ENCODE data around the gene ARHGAP6. TPM values are rescaled to one million over a fixed set of nuclear protein-coding genes. Genes with fewer than 3 reads are reported as not detected.

Gene ARHGAP6
- total RNA-seq, 1 experiment from 2014 or later: 0.10 TPM

DNA sequence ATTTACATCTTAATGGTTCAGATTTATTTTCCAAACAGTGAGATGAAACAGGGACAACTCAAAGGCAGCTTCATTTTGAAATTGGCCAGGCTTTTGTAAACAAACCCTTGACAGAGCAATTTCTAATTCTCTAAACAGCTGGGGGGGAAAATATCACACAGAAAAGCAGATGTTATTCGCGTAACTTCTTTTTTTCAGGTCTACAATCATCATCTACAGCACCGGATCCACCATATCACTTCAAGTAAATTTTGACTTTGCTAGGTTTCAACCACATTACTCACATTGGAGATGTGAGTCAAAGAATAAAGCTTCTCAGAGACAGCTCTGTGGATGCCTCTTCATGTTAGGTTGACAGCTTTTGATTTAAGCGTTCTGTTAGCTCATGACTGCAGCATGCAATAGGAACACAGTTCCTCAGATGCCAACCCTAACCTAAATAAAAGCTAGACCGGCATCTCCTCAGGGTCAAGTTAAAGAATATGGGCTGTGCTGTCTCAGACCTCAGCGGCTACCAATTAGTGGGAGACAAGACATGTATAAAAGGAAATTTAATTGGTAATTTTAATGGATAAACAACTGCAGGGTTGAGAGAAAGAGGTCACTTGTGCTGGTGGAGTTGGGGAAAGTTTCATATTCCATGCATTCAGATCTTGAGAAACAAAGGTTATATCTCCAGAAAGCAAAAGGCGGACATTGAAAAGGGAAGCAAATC, 345.8 kb downstream of the ARHGAP6 start:
- no peaks in the 10 kb centered on the region for H4K20me1 ChIP-seq (ENCODE audit: insufficient read depth)
- TF ChIP-seq POLR2AphosphoS5 (IDR thresholded peaks at IDR 0.05; ENCODE audit: low read depth, low read length): no peak
- TF ChIP-seq YY1 (IDR thresholded peaks at IDR 0.05; ENCODE audit: extremely low read depth, insufficient replicate concordance, low read depth, low read length): no peak
- no peak for TF ChIP-seq EGR1 (IDR thresholded peaks at IDR 0.05; ENCODE audit: low read depth)
- TF ChIP-seq JUND (IDR thresholded peaks at IDR 0.05): no peak
- TF ChIP-seq, protein P1, sequence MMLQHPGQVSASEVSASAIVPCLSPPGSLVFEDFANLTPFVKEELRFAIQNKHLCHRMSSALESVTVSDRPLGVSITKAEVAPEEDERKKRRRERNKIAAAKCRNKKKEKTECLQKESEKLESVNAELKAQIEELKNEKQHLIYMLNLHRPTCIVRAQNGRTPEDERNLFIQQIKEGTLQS (IDR thresholded peaks at IDR 0.05): no peak
- no peak for TF ChIP-seq SIN3A (IDR thresholded peaks at IDR 0.05; ENCODE audit: low read depth)
- TF ChIP-seq POLR2A (IDR thresholded peaks at IDR 0.05; ENCODE audit: borderline replicate concordance, extremely low read depth, insufficient read depth, insufficient read length): no peak
- no peak for TF ChIP-seq REST (IDR thresholded peaks at IDR 0.05; ENCODE audit: low read depth)
- TF ChIP-seq, protein P2, sequence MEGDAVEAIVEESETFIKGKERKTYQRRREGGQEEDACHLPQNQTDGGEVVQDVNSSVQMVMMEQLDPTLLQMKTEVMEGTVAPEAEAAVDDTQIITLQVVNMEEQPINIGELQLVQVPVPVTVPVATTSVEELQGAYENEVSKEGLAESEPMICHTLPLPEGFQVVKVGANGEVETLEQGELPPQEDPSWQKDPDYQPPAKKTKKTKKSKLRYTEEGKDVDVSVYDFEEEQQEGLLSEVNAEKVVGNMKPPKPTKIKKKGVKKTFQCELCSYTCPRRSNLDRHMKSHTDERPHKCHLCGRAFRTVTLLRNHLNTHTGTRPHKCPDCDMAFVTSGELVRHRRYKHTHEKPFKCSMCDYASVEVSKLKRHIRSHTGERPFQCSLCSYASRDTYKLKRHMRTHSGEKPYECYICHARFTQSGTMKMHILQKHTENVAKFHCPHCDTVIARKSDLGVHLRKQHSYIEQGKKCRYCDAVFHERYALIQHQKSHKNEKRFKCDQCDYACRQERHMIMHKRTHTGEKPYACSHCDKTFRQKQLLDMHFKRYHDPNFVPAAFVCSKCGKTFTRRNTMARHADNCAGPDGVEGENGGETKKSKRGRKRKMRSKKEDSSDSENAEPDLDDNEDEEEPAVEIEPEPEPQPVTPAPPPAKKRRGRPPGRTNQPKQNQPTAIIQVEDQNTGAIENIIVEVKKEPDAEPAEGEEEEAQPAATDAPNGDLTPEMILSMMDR (IDR thresholded peaks at IDR 0.05 in 2 of 3, conservative IDR thresholded peaks at IDR 0.05 in 1 of 3; ENCODE audit: borderline replicate concordance in 1 of 3, insufficient read depth in 1 of 3, low read depth in 2 of 3, low read length in 2 of 3): no peak
- TF ChIP-seq EZH2phosphoT487 (IDR thresholded peaks at IDR 0.05; ENCODE audit: borderline replicate concordance): no peak
- TF ChIP-seq ZBTB33 (IDR thresholded peaks at IDR 0.05; ENCODE audit: extremely low read depth, insufficient replicate concordance, low read length): no peak
- TF ChIP-seq SP1 (IDR thresholded peaks at IDR 0.05; ENCODE audit: low read depth): no peak
- TF ChIP-seq FOSL1 (IDR thresholded peaks at IDR 0.05; ENCODE audit: low read depth): no peak
- no peak for TF ChIP-seq CEBPB (IDR thresholded peaks at IDR 0.05; ENCODE audit: low read depth)
- ATAC-seq: no peak
- no peaks in the 10 kb centered on the region for H3K4me1 ChIP-seq (ENCODE audit: control insufficient read depth in 1 of 2, insufficient read depth in 2 of 2, low read length in 2 of 2)
- no peaks in the 10 kb centered on the region for H3K27me3 ChIP-seq (ENCODE audit: insufficient read depth, low read length)
- BruUV-seq (replicated peaks): no TSS peak
- H2AFZ ChIP-seq (ENCODE audit: low read depth, low read length, poor library complexity, severe bottlenecking): no peak overlapping the region
- no peak overlapping the region for H3K9ac ChIP-seq (ENCODE audit: low read length)
- no peak for DNase-seq (ENCODE audit: low read depth, low spot score)
- no peak overlapping the region for H3K27ac ChIP-seq (ENCODE audit: low read depth, low read length)
- no peak overlapping the region for H3K4me3 ChIP-seq (replicated peaks in 1 of 2; ENCODE audit: low read depth in 1 of 2, low read length in 2 of 2)
- no peaks in the 10 kb centered on the region for H3K9me2 ChIP-seq (ENCODE audit: insufficient read depth)
- H3K9me3 ChIP-seq (ENCODE audit: control insufficient read depth in 1 of 2, insufficient read depth in 1 of 2, low read depth in 1 of 2, low read length in 2 of 2): no peaks in the 10 kb centered on the region
- POLR2A ChIA-PET: no interaction called here
- no peak overlapping the region for H3K4me2 ChIP-seq (ENCODE audit: low read length)
- no peaks in the 10 kb centered on the region for H3K36me3 ChIP-seq (ENCODE audit: control insufficient read depth in 1 of 2, insufficient read depth in 2 of 2, low read length in 2 of 2)
- intact Hi-C loops (cut with micrococcal nuclease): no loop called here
- RAD21 ChIA-PET (ENCODE audit: low non-redundant PET in 1 of 2, low total read pairs in 2 of 2, uncharacterized antibody in 2 of 2, unreplicated experiment in 2 of 2): no interaction called here
- CTCF ChIA-PET: no interaction called here
- no peaks in the 10 kb centered on the region for H3K79me2 ChIP-seq (ENCODE audit: insufficient read depth, low read length)

Data from HCT116 (cell line).